ENCODE measurements around the gene TMC3.

Gene TMC3

GRCh38 chr15:81343371-81343770 lies 30.6 kb downstream of the TMC3 start:
- no peak for DNase-seq

GRCh38 chr15:81341351-81341750 lies 32.7 kb downstream of the TMC3 start:
- DNase-seq = no peak

GRCh38 chr15:81339851-81340250 lies 34.2 kb downstream of the TMC3 start:
- DNase-seq = no peak

GRCh38 chr15:81339321-81339720 lies 34.7 kb downstream of the TMC3 start:
- no peak for DNase-seq

- DNase-seq = peak; percentile 47
Observed at GRCh38 chr15:81338170-81339007, 35.6 kb downstream of the TMC3 start.

- DNase-seq = no peak
Observed at GRCh38 chr15:81337713-81338157, 36.3 kb downstream of the TMC3 start.

GRCh38 chr15:81337241-81337640 lies 36.8 kb downstream of the TMC3 start:
- DNase-seq = no peak

- DNase-seq = peak; percentile 52
Observed at GRCh38 chr15:81336568-81336967, 37.4 kb downstream of the TMC3 start.

GRCh38 chr15:81335631-81336030 lies 38.4 kb downstream of the TMC3 start:
- no peak for DNase-seq

GRCh38 chr15:81334768-81335435 lies 39.1 kb downstream of the TMC3 start:
- peak; percentile 46 for DNase-seq

GRCh38 chr15:81333363-81333762 lies 40.6 kb downstream of the TMC3 start:
- no peak for DNase-seq

GRCh38 chr15:81332326-81332725 lies 41.7 kb downstream of the TMC3 start:
- no peak for DNase-seq

- DNase-seq = no peak
Observed at GRCh38 chr15:81331600-81331999, 42.4 kb downstream of the TMC3 start.

GRCh38 chr15:81331141-81331540 lies 42.9 kb downstream of the TMC3 start:
- DNase-seq = peak; percentile 36

- DNase-seq = peak; percentile 40
Observed at GRCh38 chr15:81330366-81331090, 43.5 kb downstream of the TMC3 start.

- no peak for DNase-seq
Observed at GRCh38 chr15:81329446-81329845, 44.6 kb downstream of the TMC3 start.

GRCh38 chr15:81327516-81327915 lies 46.5 kb downstream of the TMC3 start:
- no peak for DNase-seq

GRCh38 chr15:81326466-81327212 lies 47.4 kb downstream of the TMC3 start:
- DNase-seq = no peak

GRCh38 chr15:81323944-81324881 lies 49.8 kb downstream of the TMC3 start, which contains the start of gene STARD5:
TSS of gene STARD5 (minus strand) at chr15:81324141. CDS start at chr15:81324099, 42 bp downstream.
- peak; percentile 99 for DNase-seq

- DNase-seq = peak; percentile 26
Observed at GRCh38 chr15:81323559-81323943, 50.5 kb downstream of the TMC3 start.

GRCh38 chr15:81322676-81323253 lies 51.2 kb downstream of the TMC3 start:
- DNase-seq = peak; percentile 65
